ENCODE data around the gene NNT.
"Not testable (repeated sequence)": the region's sequence is repeated elsewhere in the genome, so short reads cannot be mapped to it uniquely, and the experiment has no call there.

GRCh38 chr5:43666728-43667127 is 63.7 kb downstream of the NNT start:
- not testable (repeated sequence) for TF ChIP-seq POLR2A, CTCF (IDR thresholded peaks at IDR 0.05)
